C4-2B (cell line): ENCODE measurements around the gene NDUFB8.

Source experiments
- CTCF ChIP-seq: fragments of 450-650 bp; conservative IDR thresholded peaks from 2 replicates; pipeline ENCODE4 v1.5.1; 2017; ENCODE audit warnings: mild to moderate bottlenecking
- ZFX ChIP-seq: fragments of 450-650 bp; IDR thresholded peaks from 2 replicates; pipeline ENCODE4 v1.6.1; 2017

GRCh38 chr10:100551738-100552137 lies 22.1 kb upstream of the NDUFB8 start:
- TF ChIP-seq CTCF, result no peak
- no peak for TF ChIP-seq ZFX
